Superior temporal gyrus (tissue), 1 donor: ENCODE data around the gene SKP2.
"Not testable (repeated sequence)": the region's sequence is repeated elsewhere in the genome, so short reads cannot be mapped to it uniquely, and the experiment has no call there.

Experiments
- DNase-seq: peaks from one replicate; pipeline ENCODE4 v3.0.0-alpha.2; 2016; ENCODE audit errors: extremely low spot score

SKP2 gene

GRCh38 chr5:36151434-36152323 lies at the start of gene SKP2, which contains the start of gene LMBRD2:
SKP2 (plus strand) TSS chr5:36152111; CDS start chr5:36152263, 152 bp downstream.
LMBRD2 (minus strand) TSS chr5:36151887; CDS start chr5:36143349, 8,538 bp downstream.
- peak; percentile 99 for DNase-seq

GRCh38 chr5:36105819-36106218 lies 46.1 kb upstream of the SKP2 start:
- DNase-seq, result no peak

- no peak for DNase-seq
Measured at GRCh38 chr5:36108758-36109460, 43.0 kb upstream of the SKP2 start.

GRCh38 chr5:36111238-36111637 lies 40.7 kb upstream of the SKP2 start:
- no peak for DNase-seq

- DNase-seq, result no peak
Measured at GRCh38 chr5:36125868-36126267, 26.0 kb upstream of the SKP2 start.

GRCh38 chr5:36128795-36129194 lies 23.1 kb upstream of the SKP2 start:
- no peak for DNase-seq

- DNase-seq, result not testable (repeated sequence)
Measured at GRCh38 chr5:36129666-36130065, 22.2 kb upstream of the SKP2 start.

GRCh38 chr5:36133009-36133408 lies 18.9 kb upstream of the SKP2 start:
- DNase-seq, result not testable (repeated sequence)

- DNase-seq, result no peak
Measured at GRCh38 chr5:36135988-36136387, 15.9 kb upstream of the SKP2 start.

- no peak for DNase-seq
Measured at GRCh38 chr5:36136581-36136980, 15.3 kb upstream of the SKP2 start.

- no peak for DNase-seq
Measured at GRCh38 chr5:36138900-36139683, 12.8 kb upstream of the SKP2 start.

GRCh38 chr5:36145311-36145710 lies 6.6 kb upstream of the SKP2 start:
- DNase-seq, result no peak

GRCh38 chr5:36146390-36146789 lies 5.5 kb upstream of the SKP2 start:
- no peak for DNase-seq

GRCh38 chr5:36147681-36148080 lies 4.2 kb upstream of the SKP2 start:
- no peak for DNase-seq

- DNase-seq, result peak; percentile 53
Measured at GRCh38 chr5:36150676-36151433, 1.1 kb upstream of the SKP2 start.

GRCh38 chr5:36152324-36153297 lies 700 bp downstream of the SKP2 start:
- peak; percentile 58 for DNase-seq

GRCh38 chr5:36153298-36153677 lies 1.4 kb downstream of the SKP2 start:
- no peak for DNase-seq

- DNase-seq, result no peak
Measured at GRCh38 chr5:36153726-36154125, 1.8 kb downstream of the SKP2 start.

GRCh38 chr5:36155291-36155690 lies 3.4 kb downstream of the SKP2 start:
- no peak for DNase-seq

GRCh38 chr5:36156121-36156601 lies 4.2 kb downstream of the SKP2 start:
- no peak for DNase-seq
